Loucy (cell line): ENCODE data around the gene SCARB1.

Experiments
- CTCF ChIP-seq: fragments of 200-600 bp; sonication (generic); conservative IDR thresholded peaks from 2 replicates; pipeline ENCODE4 v1.5.1; 2014; ENCODE audit warnings: mild to moderate bottlenecking, antibody characterized with exemption, low read length
- EZH2phosphoT487 ChIP-seq: fragments of 200-600 bp; IDR thresholded peaks from 2 replicates; pipeline ENCODE4 v1.6.1; 2018; ENCODE audit warnings: antibody characterized with exemption, mild to moderate bottlenecking, moderate library complexity, borderline replicate concordance

DNA sequence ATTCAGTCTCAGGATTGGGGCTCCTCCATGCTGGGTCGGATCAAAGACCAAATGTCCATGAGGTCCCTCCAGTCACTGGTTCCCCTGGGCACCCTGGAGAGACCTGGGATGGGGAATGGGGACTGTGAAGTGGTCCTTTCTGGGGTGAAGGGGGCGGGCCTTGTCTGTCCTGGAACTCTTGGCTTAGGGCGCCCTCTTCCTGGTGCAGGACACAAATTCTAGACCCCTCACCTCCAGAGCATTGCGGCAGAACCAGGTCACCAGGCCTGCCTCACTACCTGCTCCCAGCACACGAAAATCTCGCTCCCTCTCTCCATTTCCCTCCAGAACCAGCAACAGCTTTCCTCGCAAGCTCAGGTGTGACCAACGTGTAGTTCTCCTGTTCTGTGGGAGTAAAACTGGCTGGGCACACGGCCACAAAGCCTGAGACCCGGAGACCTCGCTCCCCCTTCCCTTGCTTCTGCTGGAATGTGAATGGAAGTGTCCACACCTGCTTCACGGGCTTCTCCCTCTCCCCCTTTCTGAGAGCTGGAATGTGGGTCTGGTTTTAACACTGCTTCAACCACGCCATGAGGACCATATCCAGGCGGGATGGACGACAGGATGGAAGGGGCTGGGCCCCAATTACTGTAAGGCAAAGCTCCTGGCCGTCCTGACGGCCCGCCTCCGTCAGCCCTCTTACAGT is 112.7 kb downstream of the SCARB1 start:
- peak; percentile 55 for TF ChIP-seq CTCF
- TF ChIP-seq EZH2phosphoT487 = no peak
